Renal pelvis (tissue), 4 donors: ENCODE data around the gene SUPT4H1. TPM values are rescaled to one million over a fixed set of nuclear protein-coding genes. Genes with fewer than 3 reads are reported as not detected.
A peak's percentile ranks its signal among the peaks of the same experiment; 100 is the strongest.

Experiments used
- DNase-seq: peaks from one replicate; pipeline ENCODE4 v3.0.0-alpha.2; 2013
- polyA plus RNA-seq, 3 donors: library from polyadenylated mRNA; unstranded; fragments of 120-200 nt; gene quantifications; one replicate each; pipeline ENCODE4 v1.2.1, GENCODE V29; 2013; ENCODE audit not compliant: insufficient read length in 3 of 3

SUPT4H1 gene
- polyA plus RNA-seq, 3 donors = 120 to 137 (median 126) TPM

- DNase-seq = no peak
Measured at GRCh38 chr17:58383892-58384462, 32.0 kb upstream of the SUPT4H1 start.

- DNase-seq = no peak
Measured at GRCh38 chr17:58382872-58383242, 30.9 kb upstream of the SUPT4H1 start.

- no peak for DNase-seq
Measured at GRCh38 chr17:58382108-58382871, 30.3 kb upstream of the SUPT4H1 start.

- DNase-seq = no peak
Measured at GRCh38 chr17:58381124-58382035, 29.4 kb upstream of the SUPT4H1 start.

GRCh38 chr17:58380207-58381123 is 28.5 kb upstream of the SUPT4H1 start:
- DNase-seq = no peak

- DNase-seq = no peak
Measured at GRCh38 chr17:58379511-58379824, 27.5 kb upstream of the SUPT4H1 start.

GRCh38 chr17:58378733-58379510 is 26.9 kb upstream of the SUPT4H1 start:
- no peak for DNase-seq

GRCh38 chr17:58377661-58378060 is 25.7 kb upstream of the SUPT4H1 start:
- DNase-seq = no peak

GRCh38 chr17:58377093-58377601 is 25.1 kb upstream of the SUPT4H1 start:
- DNase-seq = peak; percentile 68

- DNase-seq = no peak
Measured at GRCh38 chr17:58376472-58377000, 24.5 kb upstream of the SUPT4H1 start.

GRCh38 chr17:58375811-58376210 is 23.8 kb upstream of the SUPT4H1 start:
- DNase-seq = no peak

- DNase-seq = no peak
Measured at GRCh38 chr17:58375256-58375655, 23.3 kb upstream of the SUPT4H1 start.

- no peak for DNase-seq
Measured at GRCh38 chr17:58373923-58374322, 21.9 kb upstream of the SUPT4H1 start.

GRCh38 chr17:58373003-58373402 is 21.0 kb upstream of the SUPT4H1 start:
- no peak for DNase-seq

GRCh38 chr17:58371300-58371950 is 19.4 kb upstream of the SUPT4H1 start:
- no peak for DNase-seq

- no peak for DNase-seq
Measured at GRCh38 chr17:58370716-58371115, 18.7 kb upstream of the SUPT4H1 start.

GRCh38 chr17:58370309-58370708 is 18.3 kb upstream of the SUPT4H1 start:
- no peak for DNase-seq

GRCh38 chr17:58369214-58370031 is 17.4 kb upstream of the SUPT4H1 start:
- DNase-seq = no peak

GRCh38 chr17:58368860-58369213 is 16.8 kb upstream of the SUPT4H1 start:
- no peak for DNase-seq
